Measurements from ENCODE around the gene TLE4. TPM values are rescaled to one million over a fixed set of nuclear protein-coding genes. Genes with fewer than 3 reads are reported as not detected.

TLE4 gene
- total and polyA plus RNA-seq, 12 donors, result 4.2 to 17.3 (median 11.0) TPM

DNA sequence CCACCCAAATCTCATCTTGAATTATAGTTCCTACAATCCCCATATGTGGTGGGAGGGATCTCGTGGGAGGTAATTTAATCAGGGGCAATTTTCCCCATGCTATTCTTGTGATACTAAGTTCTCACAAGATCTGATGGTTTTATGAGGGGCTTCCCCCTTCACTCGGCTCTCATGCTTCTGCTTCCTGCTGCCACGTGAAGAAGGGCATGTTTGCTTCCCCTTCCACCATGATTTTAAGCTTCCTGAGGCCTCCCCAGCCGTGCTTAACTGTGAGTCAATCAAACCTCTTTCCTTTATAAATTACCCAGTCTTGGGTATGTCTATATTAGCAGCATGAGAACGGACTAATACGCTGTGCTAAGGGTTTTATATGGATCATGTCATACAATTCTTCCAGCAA lies 72.3 kb downstream of the TLE4 start:
- Histone ChIP-seq H3K27ac (no peak overlapping the region), H3K36me3 (peaks cover 0 to 15% (median 0%) of the 10 kb centered on the region in 9 donors), H3K4me1 (peaks cover 0 to 12% (median 0%) of the 10 kb centered on the region in 9 donors), H3K27me3 (no peaks in the 10 kb centered on the region), H3K9me3 (peaks cover 0 to 15% (median 0%) of the 10 kb centered on the region in 11 donors), H3K4me3 (no peak overlapping the region)
- DNase-seq, result no peak
- intact Hi-C loops (cut with DNase I), result no loop called here
- 95 to 96% methylated on average over 6 of the region's 6 CpGs for WGBS, 2 donors
- TF ChIP-seq CTCF (IDR thresholded peaks at IDR 0.05), result no peak
- ATAC-seq, result no peak

DNA sequence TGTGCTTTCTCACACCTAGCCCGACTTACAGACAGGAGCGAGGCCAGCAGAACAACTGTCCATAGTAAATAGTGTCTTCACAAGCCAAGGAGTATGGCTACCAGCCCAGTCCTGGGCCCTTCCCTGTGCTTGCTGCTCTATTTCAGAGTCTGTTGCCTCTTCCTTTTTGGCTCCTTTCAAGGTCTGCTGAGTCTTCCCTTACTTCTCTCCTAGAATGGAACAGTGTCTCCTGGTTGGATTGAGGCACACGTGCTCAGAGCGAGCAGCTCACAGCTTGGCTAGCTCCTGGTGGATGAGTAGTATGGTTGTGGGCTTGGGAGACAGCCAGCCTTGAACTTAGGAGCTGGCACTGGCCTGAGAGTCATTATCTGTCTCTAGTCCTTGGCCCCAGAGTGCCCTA lies 72.8 kb downstream of the TLE4 start:
- H3K9me3 ChIP-seq, result peaks cover 0 to 15% (median 0%) of the 10 kb centered on the region in 11 donors

DNA sequence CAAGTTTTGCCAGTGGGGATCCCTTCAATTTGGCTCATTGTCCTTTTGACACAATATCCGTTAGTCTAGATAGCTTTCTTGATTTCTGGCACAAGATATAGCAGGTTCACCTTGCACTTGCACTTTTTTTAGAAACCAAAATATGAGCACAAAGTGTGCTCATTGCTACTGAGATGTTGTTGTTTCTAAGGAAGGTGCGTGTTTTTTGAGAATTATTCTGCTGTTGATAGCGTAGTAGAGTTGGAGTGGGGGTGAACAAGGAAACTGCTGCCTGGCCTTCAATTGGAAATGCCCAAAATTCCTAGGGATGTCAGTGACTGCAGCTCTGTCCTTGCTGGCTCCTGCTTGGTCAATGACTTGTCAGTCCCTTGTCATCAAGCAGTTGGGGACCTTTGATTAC lies 73.3 kb downstream of the TLE4 start:
- WGBS, 2 donors, result 96 to 98% methylated on average over 3 of the region's 3 CpGs
- Histone ChIP-seq H3K4me3 (no peak overlapping the region), H3K27ac (no peak overlapping the region), H3K9me3 (peaks cover 0 to 15% (median 0%) of the 10 kb centered on the region in 11 donors), H3K27me3 (no peaks in the 10 kb centered on the region), H3K4me1 (peaks cover 0 to 7% (median 0%) of the 10 kb centered on the region in 9 donors), H3K36me3 (peaks cover 0 to 15% (median 0%) of the 10 kb centered on the region in 9 donors)
- no peak for TF ChIP-seq CTCF (IDR thresholded peaks at IDR 0.05)
- no peak for ATAC-seq
- no peak for DNase-seq
- intact Hi-C loops (cut with DNase I), result no loop called here

More for the DNA sequence above, 72.8 kb downstream of the TLE4 start:
- intact Hi-C loops (cut with DNase I), result no loop called here
- DNase-seq (no peak), ATAC-seq (no peak)
- Histone ChIP-seq H3K27ac (no peak overlapping the region), H3K4me1 (peaks cover 0 to 10% (median 0%) of the 10 kb centered on the region in 9 donors), H3K4me3 (no peak overlapping the region), H3K36me3 (peaks cover 0 to 15% (median 0%) of the 10 kb centered on the region in 9 donors), H3K27me3 (no peaks in the 10 kb centered on the region)
- 96% methylated on average over 4 of the region's 4 CpGs for WGBS, 2 donors
- no peak for TF ChIP-seq CTCF (IDR thresholded peaks at IDR 0.05)

- Histone ChIP-seq H3K9me3 (peaks cover 0 to 15% (median 0%) of the 10 kb centered on the region in 11 donors), H3K27me3 (no peaks in the 10 kb centered on the region), H3K4me1 (peaks cover 0 to 1% (median 0%) of the 10 kb centered on the region in 9 donors), H3K4me3 (no peak overlapping the region), H3K36me3 (peaks cover 0 to 15% (median 0%) of the 10 kb centered on the region in 9 donors), H3K27ac (no peak overlapping the region)
- intact Hi-C loops (cut with DNase I), result no loop called here
- no peak for TF ChIP-seq CTCF (IDR thresholded peaks at IDR 0.05)
- ATAC-seq (no peak), DNase-seq (no peak)
- 100% methylated on average over 1 of the region's 1 CpG for WGBS, 2 donors
These were observed 74.3 kb downstream of the TLE4 start for GRCh38 chr9:79646096-79646495.
